ENCODE measurements around the gene HMGXB3.

DNA sequence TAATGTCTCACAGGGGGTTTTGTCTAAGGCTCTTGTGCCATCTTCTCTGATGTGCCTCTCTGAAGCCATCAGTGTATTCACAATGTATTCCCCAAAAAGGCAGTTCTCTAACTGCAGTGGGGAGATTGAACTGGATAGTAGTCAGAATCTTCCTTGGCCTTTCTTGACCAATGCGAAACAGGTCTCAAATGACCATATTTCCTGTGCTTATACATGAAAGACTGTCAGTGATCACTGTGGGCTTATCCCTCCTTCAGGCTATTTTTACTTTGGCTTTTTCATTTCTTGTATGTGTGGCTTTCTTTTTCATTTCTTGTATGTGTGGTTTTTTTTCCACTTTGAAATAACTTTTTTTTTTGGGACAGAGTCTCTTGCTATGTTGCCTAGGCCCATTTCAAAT lies 19.7 kb downstream of the HMGXB3 start:
- no peak for TF ChIP-seq EZH2 (IDR thresholded peaks at IDR 0.05; ENCODE audit: borderline replicate concordance, low read length)
- TF ChIP-seq, protein P1, sequence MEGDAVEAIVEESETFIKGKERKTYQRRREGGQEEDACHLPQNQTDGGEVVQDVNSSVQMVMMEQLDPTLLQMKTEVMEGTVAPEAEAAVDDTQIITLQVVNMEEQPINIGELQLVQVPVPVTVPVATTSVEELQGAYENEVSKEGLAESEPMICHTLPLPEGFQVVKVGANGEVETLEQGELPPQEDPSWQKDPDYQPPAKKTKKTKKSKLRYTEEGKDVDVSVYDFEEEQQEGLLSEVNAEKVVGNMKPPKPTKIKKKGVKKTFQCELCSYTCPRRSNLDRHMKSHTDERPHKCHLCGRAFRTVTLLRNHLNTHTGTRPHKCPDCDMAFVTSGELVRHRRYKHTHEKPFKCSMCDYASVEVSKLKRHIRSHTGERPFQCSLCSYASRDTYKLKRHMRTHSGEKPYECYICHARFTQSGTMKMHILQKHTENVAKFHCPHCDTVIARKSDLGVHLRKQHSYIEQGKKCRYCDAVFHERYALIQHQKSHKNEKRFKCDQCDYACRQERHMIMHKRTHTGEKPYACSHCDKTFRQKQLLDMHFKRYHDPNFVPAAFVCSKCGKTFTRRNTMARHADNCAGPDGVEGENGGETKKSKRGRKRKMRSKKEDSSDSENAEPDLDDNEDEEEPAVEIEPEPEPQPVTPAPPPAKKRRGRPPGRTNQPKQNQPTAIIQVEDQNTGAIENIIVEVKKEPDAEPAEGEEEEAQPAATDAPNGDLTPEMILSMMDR (conservative IDR thresholded peaks at IDR 0.05 in 1 of 2, IDR thresholded peaks at IDR 0.05 in 1 of 2; ENCODE audit: extremely low read depth in 1 of 2, insufficient read depth in 1 of 2, low read depth in 1 of 2, low read length in 2 of 2): no peak

Measured in mammary epithelial cell (primary cell).